HG02798 (cell line): ENCODE data around the gene GUCA1A.
"Not testable (repeated sequence)": the region's sequence is repeated elsewhere in the genome, so short reads cannot be mapped to it uniquely, and the experiment has no call there.

ENCODE experiments used
- ATAC-seq: cut with Tn5 transposase; IDR thresholded peaks from one replicate; pipeline ENCODE4 v1.9.1; 2021; ENCODE audit warnings: mild to moderate bottlenecking; ENCODE audit not compliant: unreplicated experiment, poor library complexity

Gene GUCA1A

GRCh38 chr6:42142118-42142835 is 30.9 kb upstream of the GUCA1A start, which contains the start of gene C6orf132:
TSS of gene C6orf132 (minus strand) at chr6:42142620. CDS start at chr6:42142444, 176 bp downstream.
- ATAC-seq: no peak

GRCh38 chr6:42147138-42147562 is 26.0 kb upstream of the GUCA1A start:
- ATAC-seq: no peak

GRCh38 chr6:42148058-42148457 is 25.1 kb upstream of the GUCA1A start:
- no peak for ATAC-seq

- no peak for ATAC-seq
Measured at GRCh38 chr6:42150254-42150653, 22.9 kb upstream of the GUCA1A start.

DNA sequence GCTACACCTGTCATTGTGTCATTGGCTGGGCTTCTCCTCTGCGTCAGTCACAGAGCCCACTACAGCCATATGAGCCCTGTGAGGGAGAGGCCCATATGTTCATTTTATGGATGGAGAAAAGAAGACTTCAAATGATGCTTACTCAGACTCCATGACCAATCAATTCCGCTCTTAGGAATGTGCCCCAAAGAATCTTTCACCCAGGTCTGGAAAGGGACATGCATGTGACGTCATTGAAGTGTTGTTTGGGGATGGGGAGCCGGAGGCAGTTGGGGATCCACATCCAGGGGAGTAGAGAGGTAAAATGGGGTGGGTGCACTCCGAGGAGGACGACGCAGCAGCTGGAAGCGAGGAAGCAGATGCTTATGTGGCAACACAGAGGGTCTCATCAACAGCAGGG is 21.1 kb upstream of the GUCA1A start:
- no peak for ATAC-seq

- not testable (repeated sequence) for ATAC-seq
Measured at GRCh38 chr6:42152528-42153213, 20.5 kb upstream of the GUCA1A start.

GRCh38 chr6:42153921-42154320 is 19.2 kb upstream of the GUCA1A start:
- ATAC-seq: no peak

- no peak for ATAC-seq
Measured at GRCh38 chr6:42154461-42155209, 18.5 kb upstream of the GUCA1A start.

- ATAC-seq: no peak
Measured at GRCh38 chr6:42155293-42155692, 17.9 kb upstream of the GUCA1A start.

DNA sequence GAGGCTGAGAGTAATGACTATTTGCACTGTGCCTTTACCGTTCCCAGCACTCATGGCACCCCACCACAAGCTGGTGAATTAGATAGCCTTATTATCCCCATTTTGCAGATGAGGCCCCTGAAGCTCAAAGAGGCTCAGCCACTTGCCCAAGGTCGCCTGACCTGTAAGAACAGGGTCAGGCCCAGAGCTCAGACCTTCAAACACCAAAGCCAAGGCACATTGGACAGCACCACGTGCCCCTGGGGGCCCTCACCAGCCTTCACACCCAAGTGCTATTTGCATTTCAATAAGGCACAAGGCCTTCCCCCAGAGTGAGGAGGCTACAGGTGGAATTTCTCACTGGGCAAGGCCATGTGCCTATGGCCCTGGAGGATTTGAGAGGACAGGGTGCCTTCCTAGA is 16.5 kb upstream of the GUCA1A start:
- ATAC-seq: no peak

- ATAC-seq: no peak
Measured at GRCh38 chr6:42158011-42158410, 15.2 kb upstream of the GUCA1A start.

- ATAC-seq: no peak
Measured at GRCh38 chr6:42158631-42159030, 14.5 kb upstream of the GUCA1A start.

DNA sequence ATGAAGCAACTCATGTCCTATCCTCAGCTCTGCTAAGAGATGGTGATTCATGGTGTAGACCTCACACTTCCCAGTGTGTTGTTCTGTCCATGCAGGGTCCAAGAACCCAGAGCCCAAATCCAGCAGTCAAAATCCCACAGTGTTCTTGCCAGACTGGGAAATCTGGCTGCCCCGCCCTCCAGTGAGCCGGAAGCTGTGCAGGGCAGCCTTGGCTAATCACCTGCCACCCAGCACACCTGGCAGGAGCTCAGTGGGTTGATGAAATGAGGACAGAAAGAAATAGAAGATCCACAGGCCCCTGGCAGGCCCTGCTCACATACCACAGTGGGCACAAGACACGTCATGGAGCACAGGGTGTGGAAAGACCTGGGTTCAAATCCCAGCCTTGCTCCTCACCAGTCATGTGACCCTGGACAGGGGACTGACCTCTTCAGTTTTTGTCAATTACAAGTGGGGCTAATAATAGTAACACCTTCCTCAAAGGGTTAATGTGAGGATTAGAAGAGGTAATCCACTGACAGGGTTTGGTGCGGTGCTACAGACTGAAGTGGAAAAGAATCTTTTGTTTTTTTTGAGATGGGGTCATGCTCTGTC is 13.6 kb upstream of the GUCA1A start:
- no peak for ATAC-seq

DNA sequence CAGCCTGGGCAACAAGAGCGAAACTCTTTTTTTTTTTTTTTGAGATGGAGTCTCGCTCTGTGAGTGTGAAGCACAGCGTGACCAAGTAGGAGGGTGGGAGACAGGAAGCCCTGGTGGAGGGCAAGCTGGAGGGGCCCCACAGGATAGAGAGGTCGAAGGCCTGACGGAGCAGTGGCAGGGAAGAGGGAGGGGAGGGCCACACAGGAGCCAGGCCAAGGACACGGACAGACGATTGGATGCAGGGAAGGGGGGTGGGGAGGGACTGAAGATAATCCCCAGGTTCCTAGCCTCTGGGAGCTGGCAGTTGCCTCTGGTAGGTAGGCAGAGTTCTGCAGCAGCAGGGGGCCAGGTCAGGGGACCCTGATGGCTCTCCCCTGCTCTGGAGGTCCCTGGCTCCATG is 10.8 kb upstream of the GUCA1A start:
- no peak for ATAC-seq

- no peak for ATAC-seq
Measured at GRCh38 chr6:42162812-42163211, 10.4 kb upstream of the GUCA1A start.

GRCh38 chr6:42163981-42164380 is 9.2 kb upstream of the GUCA1A start:
- ATAC-seq: no peak

- ATAC-seq: no peak
Measured at GRCh38 chr6:42165016-42165415, 8.1 kb upstream of the GUCA1A start.

- ATAC-seq: peak; percentile 51
Measured at GRCh38 chr6:42166444-42167141, 6.6 kb upstream of the GUCA1A start.

- ATAC-seq: no peak
Measured at GRCh38 chr6:42168650-42169049, 4.5 kb upstream of the GUCA1A start.

DNA sequence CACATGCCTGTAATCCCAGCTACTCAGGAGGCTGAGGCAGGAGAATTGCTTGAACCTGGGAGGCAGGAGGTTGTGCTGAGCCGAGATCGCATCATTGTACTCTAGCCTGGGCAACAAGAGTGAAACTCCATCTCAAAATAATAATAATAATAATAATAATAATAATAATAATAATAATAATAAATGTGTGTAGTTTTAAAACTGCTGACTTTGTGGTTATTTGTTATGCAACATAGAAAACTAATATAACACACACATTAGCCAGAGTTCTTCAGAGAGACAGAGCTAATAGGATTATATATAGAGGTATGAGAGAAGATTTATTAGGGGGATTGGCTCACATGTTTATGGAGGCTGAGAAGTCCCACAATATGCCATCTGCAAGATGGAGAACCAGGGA is 3.4 kb upstream of the GUCA1A start:
- not testable (repeated sequence) for ATAC-seq
